Endothelial cell of umbilical vein (primary cell): ENCODE results near the gene LGALS12.

Experiments
- JUN ChIP-seq: IDR thresholded peaks from 2 replicates; pipeline ENCODE4 v1.6.1; 2011; ENCODE audit warnings: borderline replicate concordance, low read depth; ENCODE audit not compliant: insufficient read length, insufficient read depth
- POLR2A ChIP-seq: IDR thresholded peaks from 2 replicates; pipeline ENCODE4 v1.6.1; 2012; ENCODE audit warnings: low read depth, mild to moderate bottlenecking, control low read depth, low read length

GRCh38 chr11:63551091-63551888 lies 45.4 kb downstream of the LGALS12 start:
- TF ChIP-seq JUN (no peak), POLR2A (no peak)
